Ovary (tissue), 9 donors: Measurements from ENCODE around the gene LAD1. TPM values are rescaled to one million over a fixed set of nuclear protein-coding genes. Genes with fewer than 3 reads are reported as not detected.

ENCODE experiments used
- DNase-seq, 5 donors: peaks; one replicate each; pipeline ENCODE4 v3.0.0-alpha.2; 2019 to 2020
- H3K27ac ChIP-seq, 2 donors: fragments of 200-600 bp; one replicate each; pipeline versions ENCODE4 v1.5.1 to v1.8.0; 2019 to 2022
- H3K27me3 ChIP-seq: fragments of 200-600 bp; one replicate; pipeline ENCODE4 v1.8.0; 2022
- H3K36me3 ChIP-seq: fragments of 200-600 bp; sonication (generic); one replicate; pipeline ENCODE4 v1.5.1; 2019
- H3K4me1 ChIP-seq: one replicate; pipeline ENCODE4 v1.8.1; 2013; ENCODE audit warnings: mild to moderate bottlenecking, moderate library complexity; ENCODE audit not compliant: insufficient read depth
- H3K4me3 ChIP-seq: fragments of 200-600 bp; sonication (generic); one replicate; pipeline ENCODE4 v1.5.1; 2017
- H3K9me3 ChIP-seq, 2 donors: fragments of 200-600 bp in 1 of 2; sonication (generic) in 1 of 2; one replicate each; pipeline versions ENCODE4 v1.5.1 to v1.8.1; 2013 to 2019; ENCODE audit warnings: mild to moderate bottlenecking in 1 of 2, moderate library complexity in 1 of 2
- CTCF ChIP-seq, 3 donors: fragments of 450-650 bp in 2 of 3; fragments of 200-600 bp in 1 of 3; IDR thresholded peaks; one replicate each; pipeline versions ENCODE4 v1.5.1 to v1.8.0; 2016 to 2022; ENCODE audit warnings: antibody characterized with exemption in 3 of 3, mild to moderate bottlenecking in 1 of 3
- EP300 ChIP-seq: sonication (generic); formaldehyde crosslinking; IDR thresholded peaks from one replicate; pipeline ENCODE4 v1.6.1; 2017; ENCODE audit warnings: antibody characterized with exemption
- POLR2A ChIP-seq: fragments of 450-650 bp; IDR thresholded peaks from one replicate; pipeline ENCODE4 v1.6.1; 2017; ENCODE audit warnings: antibody characterized with exemption, mild to moderate bottlenecking, moderate library complexity
- WGBS, 3 donors: extraction: QIAGEN DNeasy Blood & Tissue Kit in 1 of 3; methylation state at CpG; one replicate each; pipeline versions ENCODE4 v1.1.5 to v1.1.7; 2013 to 2017; 5-methylcytosine and 5-hydroxymethylcytosine counted together
- intact Hi-C, 4 donors: fragments of 100-400 bp; cut with DNase I; formaldehyde crosslinking; loops; one replicate each; pipeline versions ENCODE4 v1.11.0 to v1.15.1; 2022 to 2023
- polyA plus RNA-seq, 2 donors: library from polyadenylated mRNA; stranded (reverse); fragments of 200-250 nt in 1 of 2; fragments of 350-450 nt in 1 of 2; fragmentation: Illumina TruSeq in 1 of 2; extraction: RNeasy Lipid Tissue Mini Kit (QIAGEN cat#74804) in 1 of 2; gene quantifications; one replicate each; pipeline ENCODE4 v1.2.3, GENCODE V29; 2013 to 2014
- total RNA-seq, 7 donors: library from RNA; depleted of rRNA in 2 of 7; stranded (reverse); fragments of >200 nt in 2 of 7; fragmentation: NEBNext Ultra II Directional in 3 of 7; extraction: Animal tissue kit (Norgen Biotek cat#: 25700) in 3 of 7; gene quantifications; one replicate each; pipeline versions ENCODE4 v1.1.0 to v1.2.4, GENCODE V29; 2016 to 2023
- donor health status: DM: no; HTN: no; CAD: no; lungs with moderate emphysema.
- donor health status: DM: no; HTN: no; CAD: no.
- donor health status: Bipolar disorder and iron deficiency.
- donor health status: DM: yes; HTN: yes; CAD: no.
- donor health status: DM: no; HTN: no; CAD: no.
- donor health status: DM: yes; HTN: yes; CAD: no.

The LAD1 gene
- total and polyA plus RNA-seq, 9 donors = 0.13 to 9.8 (median 2.1) TPM; not detected in 2

GRCh38 chr1:201351617-201352016, 47.5 kb downstream of the LAD1 start:
- Histone ChIP-seq H3K9me3 (no peaks in the 10 kb centered on the region), H3K4me1 (no peaks in the 10 kb centered on the region), H3K4me3 (no peak overlapping the region), H3K36me3 (no peaks in the 10 kb centered on the region), H3K27me3 (no peaks in the 10 kb centered on the region), H3K27ac (no peak overlapping the region)
- DNase-seq = no peak
- intact Hi-C loops = no loop called here
- no peak for TF ChIP-seq EP300
- no peak for TF ChIP-seq CTCF (IDR thresholded peaks at IDR 0.05)
- no peak for TF ChIP-seq POLR2A

GRCh38 chr1:201350884-201351283, 48.2 kb downstream of the LAD1 start:
- TF ChIP-seq CTCF (IDR thresholded peaks at IDR 0.05) = no peak
- TF ChIP-seq POLR2A = no peak
- no peak for TF ChIP-seq EP300
- H3K27ac ChIP-seq = no peak overlapping the region
- no peak for DNase-seq
- H3K4me3 ChIP-seq = no peak overlapping the region
- H3K36me3 ChIP-seq = no peaks in the 10 kb centered on the region
- intact Hi-C loops = no loop called here
- no peaks in the 10 kb centered on the region for H3K9me3 ChIP-seq
- WGBS, 3 donors = 71 to 78% (median 76%) methylated on average over 7 of the region's 7 CpGs
- no peaks in the 10 kb centered on the region for H3K27me3 ChIP-seq
- no peaks in the 10 kb centered on the region for H3K4me1 ChIP-seq

GRCh38 chr1:201350361-201350725, 48.8 kb downstream of the LAD1 start:
- Histone ChIP-seq H3K27ac (no peak overlapping the region), H3K4me3 (no peak overlapping the region), H3K36me3 (no peaks in the 10 kb centered on the region), H3K4me1 (no peaks in the 10 kb centered on the region), H3K27me3 (no peaks in the 10 kb centered on the region), H3K9me3 (no peaks in the 10 kb centered on the region)
- intact Hi-C loops = no loop called here
- WGBS, 3 donors = 49 to 66% (median 50%) methylated on average over 2 of the region's 2 CpGs
- TF ChIP-seq POLR2A (no peak), CTCF (IDR thresholded peaks at IDR 0.05) (no peak), EP300 (no peak)
- no peak for DNase-seq

GRCh38 chr1:201349092-201349491, 50.0 kb downstream of the LAD1 start:
- TF ChIP-seq CTCF (IDR thresholded peaks at IDR 0.05) (no peak), EP300 (no peak), POLR2A (no peak)
- H3K4me3 ChIP-seq = no peak overlapping the region
- no peaks in the 10 kb centered on the region for H3K9me3 ChIP-seq
- 74 to 79% (median 75%) methylated on average over 4 of the region's 4 CpGs for WGBS, 3 donors
- intact Hi-C loops = no loop called here
- no peak for DNase-seq
- H3K27me3 ChIP-seq = no peaks in the 10 kb centered on the region
- H3K36me3 ChIP-seq = no peaks in the 10 kb centered on the region
- no peaks in the 10 kb centered on the region for H3K4me1 ChIP-seq
- no peak overlapping the region for H3K27ac ChIP-seq

- no peaks in the 10 kb centered on the region for H3K27me3 ChIP-seq
- intact Hi-C loops = no loop called here
- no peak for DNase-seq
- H3K27ac ChIP-seq = no peak overlapping the region
- no peak for TF ChIP-seq POLR2A
- TF ChIP-seq EP300 = no peak
- no peak for TF ChIP-seq CTCF (IDR thresholded peaks at IDR 0.05)
- 15 to 25% (median 21%) methylated on average over 6 of the region's 6 CpGs for WGBS, 3 donors
- H3K36me3 ChIP-seq = no peaks in the 10 kb centered on the region
- no peaks in the 10 kb centered on the region for H3K4me1 ChIP-seq
- no peaks in the 10 kb centered on the region for H3K9me3 ChIP-seq
- no peak overlapping the region for H3K4me3 ChIP-seq
Observed at GRCh38 chr1:201348211-201348566, 50.9 kb downstream of the LAD1 start.
